ENCODE results near the gene ANKRD11. TPM values are rescaled to one million over a fixed set of nuclear protein-coding genes. Genes with fewer than 3 reads are reported as not detected.

Gene ANKRD11
- polyA plus RNA-seq, 1 donor = 72.7 TPM

DNA sequence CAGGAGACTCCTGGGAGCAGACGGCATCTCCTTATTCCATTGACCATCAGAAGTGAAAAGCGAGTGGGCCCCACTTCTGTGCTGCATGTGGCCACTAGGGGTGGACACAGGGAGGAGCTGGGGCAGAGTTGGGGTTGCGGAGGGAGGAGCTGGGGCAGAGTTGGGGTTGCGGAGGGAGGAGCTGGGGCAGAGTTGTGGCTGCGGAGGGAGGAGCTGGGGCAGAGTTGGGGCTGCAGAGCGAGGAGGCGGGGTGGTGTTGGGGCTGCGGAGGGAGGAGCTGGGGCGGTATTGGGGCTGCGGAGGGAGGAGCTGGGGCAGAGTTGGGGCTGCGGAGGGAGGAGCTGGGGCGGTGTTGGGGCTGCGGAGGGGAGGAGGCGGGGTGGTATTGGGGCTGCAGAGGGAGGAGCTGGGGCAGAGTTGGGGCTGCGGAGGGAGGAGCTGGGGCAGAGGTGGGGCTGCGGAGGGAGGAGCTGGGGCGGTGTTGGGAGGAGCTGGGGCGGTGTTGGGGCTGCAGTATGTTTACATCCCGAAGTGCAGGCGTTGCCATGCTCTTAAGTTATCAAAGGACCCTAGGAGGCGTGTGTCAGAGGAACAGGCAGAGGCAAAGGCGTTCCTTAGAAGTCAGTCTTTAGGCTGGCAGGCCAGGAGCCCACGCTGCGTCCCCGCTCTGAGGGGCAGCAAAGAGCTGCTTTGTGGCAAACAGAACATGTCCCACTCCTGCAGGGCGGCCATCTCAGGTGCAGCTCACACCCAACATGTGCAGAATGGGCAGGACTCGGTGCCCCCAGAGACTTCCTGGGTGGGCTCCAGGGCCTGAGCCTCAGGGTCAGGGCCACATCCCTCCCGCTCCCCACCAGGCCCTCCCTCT lies 196.9 kb downstream of the ANKRD11 start:
- no peak for DNase-seq

DNA sequence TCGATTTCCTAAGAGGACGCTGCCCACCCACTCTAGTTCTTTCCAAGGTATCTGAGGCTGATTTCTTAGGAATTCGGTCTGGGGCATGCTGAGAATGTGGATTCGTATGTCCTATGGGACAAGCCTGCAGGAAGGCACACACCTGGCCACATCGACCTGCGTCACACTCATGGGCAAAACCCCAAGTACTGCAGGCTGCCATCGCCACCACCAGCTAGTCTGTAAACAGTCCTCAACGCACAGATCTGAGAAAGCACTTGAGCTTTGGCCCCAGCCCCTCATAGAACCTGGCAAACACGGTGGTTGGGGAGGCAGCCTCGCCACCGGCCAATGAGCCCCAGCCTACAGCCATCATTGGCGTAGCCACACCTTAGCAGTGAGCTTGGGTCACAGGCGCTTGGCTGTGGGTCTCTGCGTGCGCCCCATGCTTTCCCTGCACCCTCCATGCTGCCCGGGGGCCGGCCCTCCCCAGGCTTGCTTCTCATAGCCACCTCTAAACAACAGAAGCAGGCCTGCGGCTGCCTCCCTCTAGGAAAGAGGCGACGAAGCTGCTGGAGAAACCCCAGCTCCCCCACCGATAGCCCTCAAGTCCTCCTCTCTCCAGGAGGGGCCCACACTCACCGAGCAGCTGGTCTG lies 197.8 kb downstream of the ANKRD11 start:
- DNase-seq = no peak

DNA sequence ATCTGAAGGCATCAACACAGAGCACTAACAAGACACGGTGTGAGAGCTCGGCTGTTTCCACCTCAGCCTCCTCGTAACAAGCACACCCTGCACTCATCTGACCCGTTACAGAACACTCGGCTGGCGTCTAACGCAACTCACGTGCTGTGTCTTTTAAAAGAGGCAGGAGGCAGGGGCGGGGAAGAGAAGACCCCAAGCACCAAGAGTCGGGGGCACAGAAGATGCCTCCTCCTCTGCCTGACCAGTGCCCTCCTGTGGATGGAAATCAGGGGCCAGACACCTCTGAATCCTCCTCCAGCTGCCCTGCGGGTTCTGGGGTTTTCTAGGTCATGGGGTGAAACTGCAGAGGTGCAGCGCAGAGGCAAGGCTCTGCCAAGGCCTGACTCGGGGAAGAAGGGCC lies 198.6 kb downstream of the ANKRD11 start:
- no peak for DNase-seq

DNA sequence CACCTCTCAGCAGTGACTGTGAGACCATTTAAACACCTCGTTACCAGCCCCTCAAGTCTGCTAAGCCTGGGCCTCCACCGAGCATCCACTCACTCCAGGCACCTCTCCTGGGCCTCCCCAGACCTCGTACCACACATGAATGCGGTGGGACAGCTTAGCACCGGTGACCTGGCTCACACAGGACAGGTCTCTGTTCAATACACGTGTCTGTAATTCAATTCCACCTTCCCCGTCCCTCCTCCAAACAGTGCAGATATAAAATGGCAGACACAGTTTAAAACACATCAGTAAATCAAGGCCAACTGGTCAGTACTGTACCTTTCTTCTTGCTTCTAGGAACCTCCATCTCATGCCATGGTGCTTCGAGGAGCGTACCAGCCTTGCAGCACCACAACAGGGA lies 199.0 kb downstream of the ANKRD11 start:
- no peak for DNase-seq

DNA sequence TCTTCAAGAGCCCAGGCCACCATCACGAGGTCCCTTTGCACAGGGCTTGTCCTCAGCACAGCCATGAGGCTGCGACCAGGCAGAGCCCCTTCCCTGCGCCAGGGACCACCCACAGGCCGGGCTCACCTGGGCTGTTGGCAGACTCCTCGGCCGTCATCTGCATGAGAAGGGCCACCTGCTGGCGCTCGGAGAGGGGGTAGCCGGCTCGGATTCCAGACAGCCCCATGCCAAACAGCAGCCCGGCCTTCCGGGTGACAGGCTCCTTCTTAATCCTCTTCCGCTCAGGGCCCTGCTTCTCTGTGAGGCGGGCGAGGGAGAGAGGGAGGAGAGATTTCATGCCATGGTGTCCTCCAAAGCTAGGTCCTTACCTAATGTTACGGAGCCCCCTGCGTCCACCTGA lies 199.5 kb downstream of the ANKRD11 start:
- DNase-seq = no peak

DNA sequence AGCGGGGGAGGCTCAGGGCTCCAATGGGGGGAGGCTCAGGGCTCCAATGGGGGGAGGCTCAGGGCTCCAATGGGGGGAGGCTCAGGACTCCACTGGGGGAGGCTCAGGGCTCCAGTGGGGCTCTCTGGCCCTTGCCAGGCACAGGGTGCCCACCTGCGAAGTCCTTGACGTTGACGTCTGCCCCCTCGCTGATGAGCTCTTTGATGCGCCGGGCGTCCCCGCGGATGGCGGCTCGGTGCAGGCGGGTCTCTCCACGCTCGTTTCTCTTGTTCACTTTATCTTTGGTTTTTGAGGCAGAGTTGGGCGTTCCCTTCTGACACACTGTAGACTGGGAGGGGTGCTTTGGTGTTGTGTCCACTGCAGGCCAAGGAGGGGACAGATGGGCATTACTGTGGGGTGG lies 199.9 kb downstream of the ANKRD11 start:
- no peak for DNase-seq

DNA sequence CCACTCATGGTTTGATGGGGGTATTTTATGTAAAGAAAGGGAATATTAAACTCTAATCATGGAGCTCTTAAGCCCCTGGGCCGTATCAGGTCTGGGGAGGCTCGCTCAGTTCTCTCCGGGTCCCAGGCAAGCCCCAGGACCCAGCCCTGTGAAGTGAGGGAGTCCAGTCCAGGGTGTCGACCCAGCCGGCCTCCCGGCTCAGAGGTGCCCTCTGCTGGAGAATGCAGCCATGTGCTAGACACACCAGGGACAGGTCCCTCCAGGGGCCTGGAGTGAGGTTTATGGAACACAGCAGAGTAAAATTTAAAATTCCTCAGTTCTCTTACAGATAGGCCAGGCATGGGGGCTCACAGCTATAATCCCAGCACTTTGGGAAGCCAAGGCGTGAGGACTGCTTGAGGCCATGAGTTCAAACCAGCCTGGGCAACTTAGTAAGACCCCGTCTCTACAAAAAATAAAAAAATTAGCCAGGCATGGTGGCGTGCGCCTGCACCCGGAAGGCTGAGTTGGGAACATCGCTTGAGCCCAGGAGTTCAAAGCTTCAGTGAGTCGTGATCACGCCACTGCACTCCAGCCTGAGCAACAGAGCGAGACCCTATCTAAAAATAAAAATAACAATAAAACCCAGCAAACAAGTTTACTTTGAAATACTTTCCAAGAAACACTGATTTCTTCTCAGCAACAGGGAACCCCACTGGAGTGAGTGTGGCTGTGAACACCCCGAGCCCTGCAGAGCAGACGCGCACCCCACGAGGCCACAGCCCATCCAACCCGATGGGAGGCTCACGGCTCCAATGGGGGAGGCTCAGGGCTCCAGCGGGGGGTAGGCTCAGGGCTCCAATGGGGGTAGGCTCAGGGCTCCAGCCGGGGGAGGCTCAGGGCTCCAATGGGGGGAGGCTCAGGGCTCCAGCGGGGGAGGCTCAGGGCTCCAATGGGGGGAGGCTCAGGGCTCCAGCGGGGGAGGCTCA lies 200.6 kb downstream of the ANKRD11 start:
- DNase-seq = peak; percentile 22

DNA sequence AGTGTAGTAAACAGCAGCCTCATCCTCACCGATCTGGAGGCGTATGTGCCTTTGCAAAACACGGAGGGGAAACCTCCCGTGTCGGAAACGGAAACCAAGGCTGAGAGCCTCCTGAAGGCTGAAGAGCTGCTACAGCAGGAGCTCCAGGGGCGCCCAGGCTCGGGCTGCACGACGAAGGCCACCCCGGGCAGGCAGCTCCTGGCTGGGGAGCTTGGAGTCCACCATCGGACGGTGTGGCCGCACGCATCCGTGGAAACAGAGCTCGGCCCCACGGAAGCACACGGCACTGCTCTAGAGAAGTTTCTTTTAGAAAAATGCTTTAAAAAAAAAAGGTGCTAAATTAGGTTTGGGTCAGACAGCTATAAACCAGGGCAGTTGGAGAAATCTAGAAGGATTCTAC lies 201.4 kb downstream of the ANKRD11 start:
- no peak for DNase-seq

DNA sequence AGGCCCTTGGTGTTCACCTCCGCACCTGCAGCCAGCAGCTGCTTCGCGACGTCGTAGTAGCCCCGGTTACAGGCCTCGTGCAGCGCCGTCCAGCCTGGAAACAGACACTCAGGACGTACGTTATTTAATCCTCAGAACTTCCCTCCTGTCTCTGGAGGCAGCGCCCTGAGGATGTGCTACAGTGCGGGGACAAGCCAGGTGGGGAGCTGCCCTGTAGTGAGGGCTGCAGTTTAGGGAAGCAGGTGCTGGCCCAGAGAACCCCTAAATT lies 201.8 kb downstream of the ANKRD11 start:
- DNase-seq = no peak

DNA sequence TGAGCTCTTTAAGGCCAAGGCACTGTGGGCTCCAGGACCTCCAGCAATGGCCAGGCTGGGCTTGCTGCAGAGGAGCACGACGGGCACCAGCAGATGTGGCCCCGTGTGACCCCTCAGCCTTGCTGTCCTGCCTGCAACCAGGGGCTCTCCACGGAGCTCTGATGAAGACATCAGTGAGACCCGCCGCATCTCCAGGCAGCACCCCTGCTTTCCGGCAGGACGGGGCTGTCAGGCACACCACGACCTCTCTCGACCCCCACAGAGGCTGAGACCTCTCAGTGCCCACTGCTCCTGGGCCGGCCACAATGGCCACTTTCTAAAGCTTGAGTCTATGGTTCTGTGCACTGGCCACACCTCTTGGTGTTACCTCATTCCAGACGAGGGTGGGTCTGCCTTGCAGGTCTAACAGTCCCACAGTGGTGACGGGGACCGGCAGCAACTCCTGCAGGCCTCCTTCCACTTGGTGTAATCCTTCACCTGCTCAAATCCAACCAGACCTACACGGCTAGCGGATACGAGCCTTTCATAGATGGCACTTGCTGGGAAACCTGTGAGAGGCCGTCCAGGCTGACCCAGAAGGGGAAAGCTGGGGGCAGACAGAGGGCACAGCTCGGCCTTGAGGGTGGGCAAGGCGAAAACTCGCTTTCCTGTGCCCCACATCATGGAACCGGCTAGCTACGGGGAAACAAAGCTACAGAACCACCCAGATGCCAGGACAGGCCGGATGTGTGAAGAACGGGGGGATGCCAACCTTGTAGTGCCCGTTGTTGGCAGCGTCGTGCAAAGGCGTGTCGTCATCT lies 202.4 kb downstream of the ANKRD11 start:
- no peak for DNase-seq

DNA sequence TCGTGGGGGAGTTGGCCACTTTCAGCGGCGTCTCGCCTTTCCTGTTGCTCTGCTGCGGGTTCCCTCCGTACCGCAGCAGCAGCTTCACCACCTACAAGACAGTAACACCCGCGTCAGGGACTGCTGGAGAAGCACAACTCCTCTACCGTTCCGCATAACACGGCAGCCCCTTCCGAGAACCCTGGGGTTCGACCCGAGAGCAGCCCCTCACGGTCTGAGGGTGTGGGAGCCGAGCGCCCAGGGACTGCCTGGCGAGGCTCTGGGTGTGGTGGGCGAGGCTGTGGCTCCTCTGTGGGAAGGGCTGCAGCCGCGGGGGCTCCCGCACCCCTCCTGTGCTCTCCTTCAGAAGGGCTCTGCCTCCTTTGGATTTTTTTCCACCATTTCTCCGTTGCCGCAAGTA lies 204.3 kb downstream of the ANKRD11 start:
- no peak for DNase-seq

DNA sequence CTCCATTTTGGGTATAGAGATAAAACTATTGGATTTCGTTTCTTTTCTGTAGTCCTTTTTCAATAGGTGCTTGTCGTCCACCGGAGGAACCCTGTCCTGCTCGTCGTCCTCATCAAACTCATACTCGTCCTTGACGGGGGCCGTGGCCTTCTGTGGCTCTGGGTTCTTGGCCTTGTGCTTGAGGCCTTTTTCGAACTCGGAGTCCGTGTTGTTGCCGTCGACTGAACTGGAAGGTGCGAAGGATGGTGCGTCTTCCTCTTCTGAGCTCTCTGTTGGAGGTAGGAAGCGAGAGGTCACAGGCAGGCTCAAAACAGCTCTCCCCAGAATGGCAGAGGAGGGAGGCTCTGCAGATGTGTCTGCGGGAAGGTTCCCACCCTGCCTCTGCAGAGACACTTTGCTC lies 205.0 kb downstream of the ANKRD11 start:
- DNase-seq = no peak

DNA sequence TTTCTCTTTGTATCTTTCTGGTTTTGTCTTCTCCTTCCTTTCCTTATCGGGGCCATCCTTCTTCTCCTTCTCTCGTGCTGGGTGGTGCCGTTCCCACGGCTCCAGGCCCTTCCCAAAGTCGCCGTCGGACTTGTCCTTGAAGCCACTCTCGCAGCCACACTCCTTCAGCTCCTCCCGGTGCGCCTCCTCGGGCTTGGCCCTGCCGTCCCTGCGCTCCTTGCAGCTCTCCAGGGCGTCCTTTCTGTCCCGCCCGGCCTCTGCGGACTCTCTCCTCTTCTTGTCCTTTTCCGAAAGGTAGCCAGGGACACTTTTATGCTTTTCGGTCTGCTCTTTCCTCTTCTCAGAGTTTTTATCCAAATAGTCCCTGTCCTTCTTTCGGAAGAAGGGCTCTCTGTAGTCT lies 206.9 kb downstream of the ANKRD11 start:
- no peak for DNase-seq

DNA sequence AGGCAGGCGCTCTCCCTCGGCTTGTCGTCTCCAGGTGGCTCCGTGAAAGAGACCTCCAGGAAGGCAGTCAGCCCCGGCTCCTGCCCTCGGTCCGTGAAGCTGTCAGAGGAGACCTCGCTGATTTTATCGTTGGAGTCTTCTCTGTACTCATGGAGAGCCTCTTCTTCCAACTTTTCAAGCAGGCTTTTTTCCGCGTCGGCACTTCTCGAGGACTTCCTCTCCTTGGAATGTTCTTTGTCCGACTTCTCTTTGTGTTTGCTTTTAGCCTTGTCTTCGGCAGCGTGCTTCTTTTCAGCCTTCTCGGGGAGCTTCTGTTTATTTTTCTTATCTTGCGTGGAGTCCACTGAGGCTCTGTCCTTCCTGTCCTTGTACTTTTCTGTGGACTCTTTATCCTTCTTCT lies 207.8 kb downstream of the ANKRD11 start:
- DNase-seq = no peak

DNA sequence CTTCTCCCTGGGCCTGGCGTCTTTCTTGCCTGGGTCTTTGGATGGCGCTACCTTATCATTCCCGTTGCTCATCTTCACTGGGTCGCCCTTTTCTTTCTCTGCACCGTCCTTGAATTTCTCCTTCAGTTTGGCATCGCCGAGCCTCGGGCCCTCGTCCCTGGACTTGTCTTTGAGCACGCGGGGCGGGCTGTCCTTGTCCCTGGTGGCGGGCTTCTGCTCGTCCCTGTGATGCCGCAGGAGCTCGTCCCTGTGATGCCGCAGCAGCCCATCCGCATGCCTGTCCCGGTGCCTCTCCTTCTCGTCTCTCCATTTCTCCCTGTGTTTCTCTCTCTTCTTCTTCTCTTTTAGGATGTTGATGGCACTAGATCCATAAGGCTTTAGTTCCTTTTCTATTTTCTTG lies 208.5 kb downstream of the ANKRD11 start:
- no peak for DNase-seq

DNA sequence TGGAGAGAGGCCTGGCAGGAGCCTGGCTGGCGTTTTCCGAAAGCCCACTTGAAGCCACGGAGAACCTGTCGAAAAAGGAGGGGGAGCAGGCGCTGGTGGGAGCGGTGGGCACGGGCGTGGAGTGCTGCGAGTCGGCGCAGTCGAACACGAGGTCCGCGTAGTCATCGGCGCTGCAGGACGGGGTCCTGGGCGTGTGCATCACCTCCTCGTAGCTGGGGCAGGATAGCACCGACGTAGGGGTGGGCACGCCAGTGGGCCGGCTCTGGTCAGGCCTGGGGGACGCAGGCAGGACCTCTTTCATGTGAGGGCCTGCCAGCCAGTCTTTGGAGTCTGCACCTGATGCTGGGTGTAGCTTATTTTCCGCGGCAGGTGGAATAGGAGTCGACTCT lies 209.2 kb downstream of the ANKRD11 start:
- no peak for DNase-seq

DNA sequence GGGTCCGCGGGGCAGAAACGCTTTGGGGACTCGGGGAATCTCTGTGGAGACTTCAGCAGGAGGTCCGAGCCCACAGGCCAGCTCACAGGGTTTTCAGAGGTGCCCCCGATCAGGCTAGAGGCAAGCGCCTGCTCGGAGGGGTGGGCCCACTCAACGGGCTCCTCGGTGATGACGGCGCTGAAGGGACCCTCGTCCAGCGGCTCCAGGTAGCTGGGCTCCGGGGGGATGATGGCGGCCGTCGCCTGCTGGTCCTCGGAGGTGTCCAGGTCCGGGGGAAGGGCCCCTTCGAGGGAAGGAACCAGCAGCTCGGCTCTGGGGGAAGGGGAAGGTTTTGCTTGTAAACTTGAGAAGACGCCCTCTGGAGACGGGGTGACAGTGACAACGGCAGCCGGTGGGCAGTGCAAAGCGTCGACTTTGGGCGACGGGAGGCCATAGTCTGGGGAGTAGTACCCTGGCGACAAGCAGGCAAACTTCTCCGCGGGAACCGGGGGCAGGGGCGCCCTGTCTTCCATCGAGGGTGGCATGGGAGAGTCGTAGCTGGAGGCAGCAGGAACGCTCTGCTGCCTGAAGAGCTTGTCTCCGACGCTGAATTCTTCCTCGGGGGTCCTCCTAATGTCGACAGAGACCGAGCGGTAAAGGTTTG lies 209.7 kb downstream of the ANKRD11 start:
- no peak for DNase-seq

DNA sequence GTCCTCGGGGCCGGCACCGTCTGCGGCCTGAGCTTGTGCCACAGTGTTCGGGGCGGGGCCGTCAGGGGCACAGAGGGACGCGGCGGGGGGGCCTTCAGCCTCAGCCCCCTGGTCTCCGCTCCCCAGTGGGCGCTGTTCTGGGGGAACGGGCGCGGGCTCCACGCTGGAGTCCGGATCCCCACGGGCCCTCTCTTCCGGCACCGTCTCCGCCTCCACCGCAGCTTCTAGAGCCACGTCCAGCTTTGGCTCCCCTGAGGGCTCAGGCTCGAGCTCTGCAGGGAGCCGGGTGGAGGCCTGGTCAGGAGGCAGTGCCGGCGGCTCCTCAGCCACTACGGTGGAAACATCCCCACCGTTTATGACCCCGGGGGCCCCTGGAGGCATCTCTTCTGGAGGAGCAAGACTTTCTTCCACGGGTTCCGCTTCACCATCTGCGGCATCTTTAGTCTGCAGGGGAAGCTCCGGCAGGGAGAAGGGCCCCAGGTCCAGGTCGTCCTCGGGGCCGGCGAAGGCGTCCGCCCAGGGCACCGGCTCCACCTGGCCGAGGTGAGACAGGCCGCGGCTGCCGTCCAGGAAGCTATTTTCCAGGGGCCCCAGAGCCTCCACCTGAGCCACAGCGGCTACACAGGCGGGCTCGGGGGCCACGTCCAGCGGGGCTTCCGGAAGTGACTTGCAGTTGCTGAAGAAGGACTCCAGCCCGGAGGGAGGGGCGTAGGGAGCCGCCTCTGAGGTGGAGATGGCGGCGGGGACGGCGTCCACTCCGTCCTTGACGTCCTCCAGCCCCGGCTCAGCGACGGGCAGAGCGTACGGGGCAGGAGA lies 210.5 kb downstream of the ANKRD11 start:
- DNase-seq = no peak

DNA sequence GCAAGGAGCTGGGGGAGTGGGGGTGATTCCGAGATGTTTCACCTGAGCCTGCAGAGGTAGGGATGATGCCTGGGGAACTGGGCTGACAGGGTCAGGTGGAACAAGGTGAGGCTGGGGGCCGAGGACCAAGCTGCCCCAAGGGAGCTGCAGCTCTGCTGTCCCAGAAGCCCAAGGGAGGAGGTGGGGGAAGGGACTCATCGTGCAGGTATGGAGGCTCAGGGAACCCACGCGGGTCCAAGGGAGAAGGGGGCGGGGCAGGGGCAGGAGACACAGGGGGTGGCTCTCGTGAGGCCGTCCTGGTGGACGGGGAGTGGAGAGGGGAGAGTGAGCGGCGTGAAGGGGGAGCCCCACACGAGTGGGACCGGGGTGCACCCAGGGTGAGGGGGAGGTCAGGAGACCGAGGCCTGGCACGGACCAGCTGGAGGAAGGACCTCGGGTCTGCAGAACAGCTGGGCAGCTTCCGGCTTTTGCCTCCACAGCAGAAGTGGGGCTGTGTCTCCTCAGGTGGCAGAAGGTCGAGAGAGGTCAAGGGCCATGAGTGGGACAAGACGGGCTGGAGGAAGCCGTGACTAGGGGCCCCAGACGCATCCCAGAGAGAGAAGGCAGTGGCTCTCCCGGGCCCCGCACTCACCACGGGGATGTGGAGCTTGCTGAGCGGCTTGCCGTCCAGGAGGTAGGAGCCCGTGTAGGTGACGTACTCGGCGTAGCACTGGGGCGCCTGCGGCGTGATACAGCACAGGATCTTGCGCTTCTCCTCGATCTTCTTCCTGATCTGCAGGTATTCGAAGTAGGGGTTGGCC lies 211.7 kb downstream of the ANKRD11 start:
- DNase-seq = no peak

DNA sequence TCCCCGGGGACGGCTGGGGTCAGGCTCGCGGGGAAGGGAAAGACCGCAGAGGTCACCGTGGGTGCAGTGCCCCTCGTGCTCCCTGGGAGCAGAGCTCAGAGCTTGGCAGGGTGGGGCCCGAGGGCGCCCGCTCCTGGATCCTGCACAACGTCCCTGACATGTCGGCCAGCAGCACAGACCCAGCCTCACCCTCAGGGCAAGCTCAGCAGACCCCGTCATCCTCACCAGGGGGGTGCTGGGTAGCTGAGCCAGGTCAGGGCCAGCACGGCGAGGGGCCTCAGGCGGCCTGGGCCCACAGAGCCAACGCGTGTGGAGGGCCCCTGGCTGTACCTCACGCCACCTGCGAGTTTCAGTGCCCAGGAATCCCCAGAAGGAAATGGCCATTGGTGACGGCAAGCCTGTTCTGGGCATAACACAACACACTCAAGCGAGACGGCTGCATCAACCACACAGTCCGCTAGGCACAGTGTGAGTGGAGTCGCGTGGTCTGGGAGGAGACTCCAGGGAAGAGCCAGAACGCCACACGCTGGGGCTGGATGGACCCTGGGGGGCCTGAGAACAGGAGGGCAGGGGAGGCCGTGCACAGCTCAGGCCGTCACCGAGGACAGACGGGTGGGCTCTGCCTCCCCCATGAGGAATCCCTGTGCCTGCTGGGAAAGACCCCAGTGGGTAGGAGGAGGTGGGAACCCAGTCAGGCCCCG lies 212.6 kb downstream of the ANKRD11 start:
- no peak for DNase-seq

Data from hindlimb muscle (tissue), 1 donor.